Left colon (tissue), 2 donors: ENCODE results near the gene FLVCR1. TPM values are rescaled to one million over a fixed set of nuclear protein-coding genes. Genes with fewer than 3 reads are reported as not detected.
"Not testable (repeated sequence)": the region's sequence is repeated elsewhere in the genome, so short reads cannot be mapped to it uniquely, and the experiment has no call there.

Experiments used
- ATAC-seq: fragments of 200-7000 bp; cut with Tn5 transposase; one replicate; pipeline ENCODE4 v1.9.1; 2020; ENCODE audit warnings: mild to moderate bottlenecking, moderate library complexity
- DNase-seq, 2 donors: peaks; one replicate each; pipeline ENCODE4 v3.0.0-alpha.2; 2020
- intact Hi-C, 2 donors: fragments of 100-400 bp; cut with DNase I in 1 of 2; cut with micrococcal nuclease in 1 of 2; formaldehyde crosslinking; loops; one replicate each; pipeline versions ENCODE4 v1.11.2 to v1.14.0; 2022; cut with DNase I, micrococcal nuclease
- total RNA-seq, 2 donors: library from RNA; stranded (reverse); fragmentation: NEBNext Ultra II Directional; extraction: Animal tissue kit (Norgen Biotek cat#: 25700); gene quantifications; one replicate each; pipeline ENCODE4 v1.2.1, GENCODE V29; 2021
- donor health status: DM: no; HTN: no; CAD: no.
- donor health status: DM: yes; HTN: yes; CAD: no.

FLVCR1 gene
- total RNA-seq, 2 donors from 2014 or later: 10.9 to 14.2 TPM

DNA sequence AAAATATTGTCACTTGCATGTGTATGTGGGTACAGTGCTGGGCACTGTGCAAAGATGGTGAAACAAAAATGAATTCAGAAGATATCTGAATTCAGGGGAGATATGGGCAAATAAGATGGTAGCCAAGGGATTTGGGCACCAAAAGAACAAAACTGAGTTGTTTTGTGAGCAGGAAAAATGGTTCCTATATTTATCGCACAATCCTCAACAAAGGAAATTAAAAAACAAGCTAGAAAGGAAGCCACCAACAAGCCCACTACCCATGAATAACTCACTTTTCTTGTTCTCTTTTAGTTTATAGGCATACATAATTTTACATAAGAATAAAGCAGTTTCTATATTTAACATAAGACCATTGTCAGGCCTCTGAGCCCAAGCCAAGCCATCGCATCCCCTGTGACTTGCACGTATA, 51.6 kb downstream of the FLVCR1 start:
- intact Hi-C loops: no loop called here
- no peak for ATAC-seq
- DNase-seq: no peak

DNA sequence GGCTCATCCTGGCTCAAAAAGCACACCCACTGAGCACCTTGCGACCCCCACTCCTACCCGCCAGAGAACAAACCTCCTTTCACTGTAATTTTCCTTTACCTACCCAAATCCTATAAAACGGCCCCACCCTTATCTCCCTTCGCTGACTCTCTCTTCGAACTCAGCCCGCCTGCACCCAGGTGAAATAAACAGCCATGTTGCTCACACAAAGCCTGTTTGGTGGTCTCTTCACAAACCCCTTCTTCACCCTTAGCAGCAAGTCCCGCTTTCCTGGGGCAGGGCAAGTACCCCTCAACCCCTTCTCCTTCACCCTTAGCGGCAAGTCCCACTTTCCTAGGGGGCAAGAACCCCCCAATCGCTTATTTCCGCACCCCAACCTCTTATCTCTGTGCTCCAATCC, 52.1 kb downstream of the FLVCR1 start:
- ATAC-seq, DNase-seq, intact Hi-C loops: not testable (repeated sequence)

DNA sequence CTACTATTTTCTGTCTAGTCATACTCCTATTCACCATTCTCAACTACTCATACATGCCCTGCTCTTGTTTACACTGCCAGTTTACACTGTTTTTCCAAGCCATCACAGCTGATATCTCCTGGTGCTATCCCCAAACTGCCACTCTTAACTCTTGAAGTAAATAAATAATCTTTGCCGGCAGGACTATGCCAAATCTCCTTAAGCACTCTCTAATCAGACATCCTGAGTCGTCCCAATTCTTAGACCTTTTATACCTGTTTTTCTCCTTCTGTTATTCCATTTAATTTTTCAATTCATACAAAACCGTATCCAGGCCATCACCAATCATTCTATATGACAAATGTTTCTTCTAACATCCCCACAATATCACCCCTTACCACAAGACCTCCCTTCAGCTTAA, 55.6 kb downstream of the FLVCR1 start:
- not testable (repeated sequence) for DNase-seq

DNA sequence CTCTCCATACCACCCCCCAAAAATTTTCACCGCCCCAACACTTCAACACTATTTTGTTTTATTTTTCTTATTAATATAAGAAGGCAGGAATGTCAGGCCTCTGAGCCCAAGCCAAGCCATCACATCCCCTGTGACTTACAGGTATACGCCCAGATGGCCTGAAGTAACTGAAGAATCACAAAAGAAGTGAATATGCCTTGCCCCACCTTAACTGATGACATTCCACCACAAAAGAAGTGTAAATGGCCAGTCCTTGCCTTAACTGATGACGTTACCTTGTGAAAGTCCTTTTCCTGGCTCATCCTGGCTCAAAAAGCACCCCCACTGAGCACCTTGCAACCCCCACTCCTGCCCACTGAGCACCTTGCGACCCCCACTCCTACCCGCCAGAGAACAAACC, 56.0 kb downstream of the FLVCR1 start:
- ATAC-seq, DNase-seq, intact Hi-C loops: not testable (repeated sequence)

More for the DNA sequence above, 55.6 kb downstream of the FLVCR1 start:
- intact Hi-C loops, ATAC-seq: not testable (repeated sequence)

DNA sequence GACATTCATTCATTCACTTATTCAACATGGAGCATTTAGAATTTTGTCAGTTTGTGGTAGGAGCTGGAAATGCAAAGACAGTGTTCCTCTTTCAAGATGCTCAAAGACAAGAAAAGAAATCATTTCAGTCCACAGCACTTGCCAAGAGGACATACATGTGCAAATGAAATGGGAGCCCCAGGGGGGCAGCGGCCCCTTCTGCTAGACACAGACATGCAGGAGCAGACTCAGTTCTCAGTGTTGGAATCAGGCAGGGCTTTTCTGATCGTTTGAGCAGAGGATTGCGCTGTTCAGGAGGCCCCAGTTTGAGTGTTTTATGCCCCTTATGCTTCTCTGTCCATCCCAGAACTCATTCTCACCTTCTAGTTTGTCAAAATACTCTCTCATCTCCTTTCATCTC, 56.7 kb downstream of the FLVCR1 start:
- intact Hi-C loops: no loop called here
- ATAC-seq (no peak), DNase-seq (no peak)

DNA sequence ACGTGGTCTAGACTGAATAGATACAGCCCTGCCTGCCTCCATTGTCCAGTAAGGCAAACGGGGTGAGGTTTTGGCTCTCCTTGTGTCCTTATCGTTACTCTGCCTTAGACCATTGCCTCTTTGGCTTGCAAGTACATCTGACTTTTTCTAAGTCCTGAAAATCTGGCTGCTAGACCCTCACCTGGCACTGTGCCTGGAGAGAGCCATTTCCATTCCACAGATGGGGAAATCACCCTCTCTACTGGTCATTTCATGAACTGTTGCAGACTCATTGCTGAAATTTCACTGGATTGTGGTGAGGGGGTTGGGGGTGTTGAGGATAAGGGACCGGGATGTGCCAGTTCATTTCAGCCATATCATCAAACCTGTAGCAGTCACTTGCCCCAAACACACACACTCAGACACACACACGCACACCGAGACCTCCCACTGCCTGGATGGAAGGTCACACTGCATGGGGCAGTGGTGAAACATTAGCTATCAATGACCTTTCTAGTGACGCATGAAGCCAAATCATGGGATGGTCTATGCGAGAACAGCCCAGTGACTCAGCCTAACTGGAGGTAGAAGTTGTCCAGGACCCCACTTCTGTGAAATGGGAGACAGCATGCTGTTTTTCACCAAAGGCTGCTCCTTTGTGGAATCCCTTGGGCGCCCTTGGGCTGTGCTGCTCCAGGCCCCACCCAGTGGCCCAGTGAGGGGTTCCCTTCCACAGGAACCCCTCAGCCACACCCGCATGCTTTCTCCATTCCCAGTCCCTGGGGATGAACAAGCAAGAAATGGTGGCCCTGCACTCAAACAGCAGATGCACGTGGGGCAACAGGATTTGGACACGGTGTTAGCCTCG, 57.4 kb downstream of the FLVCR1 start:
- no peak for ATAC-seq
- intact Hi-C loops: no loop called here
- DNase-seq: peak in 1 of 2 donors; percentile 18

DNA sequence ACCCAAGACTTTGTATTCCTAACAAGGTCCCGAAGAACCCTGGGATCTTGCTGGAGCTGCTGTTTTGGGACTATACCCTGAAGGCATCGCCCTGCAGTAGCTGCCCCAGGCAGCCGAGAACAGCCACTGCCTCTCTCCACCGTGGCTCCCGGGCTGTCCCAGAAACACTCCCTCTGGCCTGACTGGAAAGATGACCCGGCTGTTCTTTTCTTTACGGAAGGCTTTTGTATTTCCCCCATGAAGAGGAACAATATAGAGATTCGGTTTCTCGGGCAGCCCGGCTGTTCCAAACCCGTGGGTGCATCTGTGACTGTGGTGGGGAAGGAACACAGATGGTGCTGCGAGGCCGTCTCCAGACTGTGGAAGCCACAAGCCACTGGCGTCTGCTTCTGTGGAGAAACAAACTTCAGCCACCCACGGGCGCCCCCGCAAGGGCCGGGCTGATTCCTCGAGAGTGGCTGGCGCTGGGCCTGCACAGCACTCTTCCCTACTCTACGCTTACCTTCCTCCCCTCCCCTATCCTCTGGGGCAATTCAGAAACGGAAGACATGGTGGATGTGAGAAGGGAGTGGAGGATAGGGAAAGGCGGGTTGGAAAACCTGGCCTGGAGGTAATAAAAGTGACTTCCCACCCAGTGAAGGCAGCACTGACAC, 58.5 kb downstream of the FLVCR1 start:
- peak; percentile 76 for ATAC-seq
- intact Hi-C loops: no loop called here
- peak in 1 of 2 donors; percentile 26 for DNase-seq

DNA sequence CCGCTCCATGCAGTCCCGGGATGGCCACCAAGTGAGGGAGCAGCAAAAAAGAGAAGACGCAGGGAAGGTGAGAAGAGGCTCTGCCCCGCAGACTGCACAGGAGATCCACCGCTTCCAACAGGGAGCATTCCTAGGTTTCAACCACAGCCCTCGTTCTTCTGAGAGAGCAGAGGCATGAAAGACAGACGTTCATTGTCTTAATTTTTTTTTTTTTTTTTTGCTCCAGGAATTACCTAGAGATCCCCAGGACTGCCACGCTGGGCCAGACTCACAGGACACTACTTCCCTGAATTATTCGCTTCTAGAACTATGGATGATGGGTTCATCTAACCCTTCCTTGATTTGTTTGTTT, 59.0 kb downstream of the FLVCR1 start:
- intact Hi-C loops: no loop called here
- no peak for ATAC-seq
- DNase-seq: no peak

DNA sequence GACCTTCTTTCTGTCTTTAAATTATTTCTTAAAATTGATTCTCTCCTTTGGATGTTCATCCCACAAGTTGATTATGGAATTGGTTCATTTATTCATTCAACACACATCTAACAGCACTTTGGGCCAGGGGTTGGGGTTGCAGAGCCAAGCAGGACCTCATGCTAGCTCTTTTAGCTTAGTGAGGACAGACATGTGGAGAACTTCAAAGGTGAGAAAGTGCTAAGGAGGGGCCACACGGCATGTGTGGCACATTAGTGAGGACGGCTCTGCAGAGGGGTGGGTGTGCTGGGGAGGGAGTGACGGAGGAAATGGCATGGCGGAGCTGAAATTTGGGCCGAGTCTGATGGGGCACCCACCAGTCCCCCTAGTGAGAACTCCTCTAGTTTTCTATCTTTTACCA, 59.8 kb downstream of the FLVCR1 start:
- intact Hi-C loops: no loop called here
- ATAC-seq: no peak
- DNase-seq: no peak

DNA sequence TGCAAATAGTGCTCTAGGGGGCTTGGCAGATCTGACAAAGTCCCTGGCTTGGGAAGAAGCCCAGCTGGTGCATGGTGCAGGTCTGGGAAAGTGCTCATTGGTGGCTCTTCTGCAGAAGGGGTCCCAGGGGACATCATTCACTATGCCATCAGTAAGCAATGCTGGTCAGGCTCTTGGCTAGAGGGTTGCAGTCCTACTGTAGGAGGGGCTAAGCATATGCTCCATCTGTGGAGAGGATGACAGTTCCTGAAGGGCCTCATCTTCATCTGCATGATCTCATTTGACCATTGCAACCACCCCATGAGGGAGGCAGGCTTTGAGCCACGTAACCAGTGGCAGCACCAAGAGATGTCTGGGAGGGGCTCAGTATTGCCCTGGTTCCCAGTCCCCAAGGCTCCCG, 60.7 kb downstream of the FLVCR1 start:
- DNase-seq: no peak
- no peak for ATAC-seq
- intact Hi-C loops: no loop called here

DNA sequence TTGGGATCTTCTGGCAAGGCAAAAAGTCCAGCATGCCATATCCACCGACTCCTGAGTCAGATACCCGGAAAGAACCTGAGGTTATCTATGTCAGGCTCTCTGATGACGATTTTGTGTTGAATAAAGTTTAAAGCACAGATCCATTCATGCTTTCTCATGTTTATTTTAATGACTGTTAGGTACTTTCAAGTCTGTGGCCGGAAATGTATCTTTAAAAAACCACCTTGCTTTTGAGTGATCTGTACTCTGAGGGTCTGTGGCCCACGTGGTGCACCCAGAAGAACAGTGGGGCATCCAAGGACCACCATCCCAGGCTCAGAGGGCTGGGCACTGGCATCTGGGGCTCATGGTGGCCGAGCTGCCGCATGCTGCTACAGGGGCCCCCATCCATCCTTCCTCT, 62.2 kb downstream of the FLVCR1 start:
- DNase-seq (no peak), ATAC-seq (no peak)
- intact Hi-C loops: no loop called here

DNA sequence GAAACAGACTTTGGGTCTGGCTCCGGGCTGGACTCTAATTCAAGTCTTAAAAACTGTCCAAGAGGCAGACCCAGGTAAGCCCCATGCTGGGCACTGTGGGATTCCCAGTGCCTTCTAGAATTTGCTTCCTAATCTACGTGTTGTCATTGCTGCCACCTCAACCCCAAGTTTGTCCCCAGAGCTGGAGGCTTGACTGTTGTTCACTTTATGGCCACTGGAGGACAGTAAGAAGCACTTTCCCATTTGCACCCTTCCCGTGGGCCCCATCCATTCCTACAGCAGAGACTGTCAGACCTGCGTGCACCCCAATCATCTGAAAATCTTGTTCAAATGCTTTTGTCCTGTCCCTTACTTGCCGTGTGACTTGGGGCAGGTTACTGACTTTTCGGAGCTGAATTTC, 62.8 kb downstream of the FLVCR1 start:
- DNase-seq: no peak
- intact Hi-C loops: no loop called here
- no peak for ATAC-seq

DNA sequence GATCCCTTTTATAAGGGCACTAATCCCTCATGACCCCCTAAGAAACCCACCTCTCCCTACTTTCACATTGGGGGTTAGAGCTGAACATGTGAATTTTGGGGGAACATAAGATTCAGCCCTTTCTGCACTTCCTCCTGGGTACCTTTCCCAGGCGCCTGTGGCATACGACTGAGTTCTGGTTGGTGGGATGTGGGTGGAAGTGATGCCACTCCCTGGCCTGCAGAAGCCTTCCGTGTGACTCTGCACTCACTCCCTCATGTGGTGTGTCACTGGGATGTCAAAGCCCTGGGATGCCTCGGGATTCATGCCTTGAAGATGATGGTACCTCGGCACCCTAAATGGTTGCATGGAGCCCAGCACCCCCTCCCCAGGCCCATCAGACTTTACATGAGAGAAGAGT, 63.9 kb downstream of the FLVCR1 start:
- ATAC-seq (no peak), DNase-seq (no peak)
- intact Hi-C loops: no loop called here

DNA sequence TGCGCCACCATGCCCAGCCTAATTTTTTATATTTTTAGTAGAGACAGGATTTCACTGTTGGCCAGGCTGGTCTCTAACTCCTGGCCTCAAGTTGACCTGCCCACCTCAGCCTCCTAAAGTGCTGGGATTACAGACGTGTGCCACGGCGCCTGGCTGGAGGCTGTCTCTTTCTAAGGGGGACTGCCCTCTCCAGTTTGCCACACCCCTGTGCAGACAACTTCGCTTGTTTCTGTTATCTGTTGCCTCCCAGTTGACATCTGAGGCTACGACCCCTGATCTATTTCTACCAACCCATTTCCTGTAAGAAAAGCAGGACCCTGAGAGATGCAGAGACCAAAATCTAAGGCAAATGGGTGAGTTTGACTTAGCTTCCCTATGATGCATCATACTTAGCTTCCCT, 68.3 kb downstream of the FLVCR1 start:
- no peak for DNase-seq
- no peak for ATAC-seq
- intact Hi-C loops: no loop called here

DNA sequence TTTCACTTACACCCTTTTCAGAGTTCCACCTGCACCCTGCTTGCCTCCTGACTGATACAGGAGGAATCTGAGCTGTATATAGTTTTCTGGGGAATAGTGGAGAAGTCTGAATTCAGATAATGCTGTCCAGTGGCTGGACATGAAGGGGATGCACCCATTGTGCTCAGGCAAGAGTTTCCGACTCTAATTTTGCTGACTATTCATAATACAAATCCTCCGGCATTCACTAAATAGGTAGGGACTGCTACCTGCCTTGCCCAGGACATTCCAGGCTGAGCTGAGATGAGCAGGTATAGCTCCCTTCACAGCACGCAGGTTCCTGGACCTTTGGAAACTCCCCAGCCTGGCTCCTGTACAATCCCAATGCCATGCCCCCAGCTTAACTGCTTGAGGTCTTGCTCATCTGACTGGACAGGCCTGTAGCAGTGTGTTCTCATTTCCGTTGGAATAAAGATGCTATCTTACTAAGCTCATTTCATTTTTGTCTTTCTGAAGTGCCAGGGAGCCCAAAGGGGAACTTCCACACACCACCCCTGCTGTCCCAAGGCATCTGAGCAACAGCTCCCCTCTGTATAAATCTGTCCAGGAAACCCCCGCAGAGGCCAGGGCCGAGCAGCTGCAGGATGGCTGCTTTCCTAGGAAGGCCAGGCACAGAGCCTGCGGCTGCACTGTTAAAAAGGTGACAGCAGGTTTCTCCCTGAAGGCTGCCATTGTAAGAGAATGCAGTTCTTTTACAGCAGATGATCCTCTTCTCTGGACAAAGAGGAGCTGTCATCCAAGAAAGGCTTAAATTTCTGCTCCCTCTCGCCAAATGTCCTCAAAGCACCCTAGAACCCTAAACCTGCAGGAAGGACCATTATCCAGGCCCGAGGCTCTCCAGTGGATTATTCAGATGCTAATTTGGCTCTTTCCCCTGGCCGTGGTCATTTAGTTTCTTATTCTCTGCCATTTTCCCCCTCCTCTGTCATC, 70.5 kb downstream of the FLVCR1 start:
- intact Hi-C loops: no loop called here
- ATAC-seq (no peak), DNase-seq (no peak)

DNA sequence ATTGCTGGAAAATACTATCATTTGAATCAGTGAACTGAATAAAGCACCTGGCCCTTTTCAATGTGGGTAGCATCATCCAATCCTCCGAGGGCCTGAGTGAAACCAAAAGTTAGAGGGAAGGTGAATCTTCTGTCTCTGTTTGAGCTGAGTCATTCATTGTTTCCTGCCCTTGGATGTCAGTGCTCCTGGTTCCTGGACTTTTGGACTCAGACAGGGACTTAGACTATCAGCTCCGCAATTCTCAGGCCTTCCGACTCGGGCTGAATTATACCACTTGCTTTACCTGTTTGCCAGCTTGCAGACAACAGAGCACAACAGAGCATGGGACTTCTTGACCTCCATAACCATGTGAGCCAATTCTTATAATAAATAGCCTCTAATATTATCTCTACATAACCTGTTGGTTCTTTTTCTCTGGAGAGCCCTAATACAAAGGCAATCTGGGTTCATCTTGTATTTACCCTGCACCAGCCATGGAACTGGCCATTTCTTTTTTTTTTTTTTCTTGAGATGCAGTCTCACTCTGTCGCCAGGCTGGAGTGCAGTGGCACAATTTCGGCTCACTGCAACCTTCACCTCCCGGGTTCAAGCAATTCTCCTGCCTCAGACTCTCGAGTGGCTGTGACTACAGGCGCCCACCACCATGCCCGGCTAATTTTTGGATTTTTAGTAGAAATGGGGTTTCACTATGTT, 73.1 kb downstream of the FLVCR1 start:
- DNase-seq (no peak), ATAC-seq (peak; percentile 94)
- intact Hi-C loops: no loop called here

DNA sequence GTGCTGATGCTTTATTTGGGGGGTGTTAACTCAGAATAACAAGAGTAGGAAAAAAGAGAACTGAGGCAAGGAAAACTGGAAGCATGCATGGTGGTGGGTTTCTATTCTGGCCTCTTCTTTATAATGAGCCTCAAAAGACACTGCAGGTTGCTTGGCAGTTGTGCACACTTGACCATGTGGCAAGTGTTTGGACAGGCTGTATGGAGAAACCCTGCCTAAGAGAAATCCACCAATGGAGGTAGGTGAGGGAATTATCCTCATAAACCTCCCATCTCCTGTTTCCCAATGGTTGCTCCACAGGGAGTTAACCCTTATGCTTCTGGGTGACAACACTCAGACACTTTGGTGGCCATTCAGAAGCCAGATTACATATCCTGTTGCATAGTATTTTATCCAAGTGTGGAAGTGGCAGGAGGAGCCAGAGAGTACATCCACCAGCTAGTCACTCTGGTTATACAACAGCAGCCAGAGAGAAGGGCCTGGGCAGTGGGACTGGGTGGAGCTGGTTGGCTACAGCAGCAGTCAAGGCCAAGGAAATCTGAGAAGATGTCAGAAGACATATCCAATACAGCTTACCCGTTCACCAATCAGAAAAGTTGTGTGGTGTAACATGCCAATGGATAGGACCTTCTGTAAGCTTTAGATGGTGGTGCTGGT, 75.9 kb downstream of the FLVCR1 start:
- DNase-seq (no peak), ATAC-seq (no peak)
- intact Hi-C loops: no loop called here

DNA sequence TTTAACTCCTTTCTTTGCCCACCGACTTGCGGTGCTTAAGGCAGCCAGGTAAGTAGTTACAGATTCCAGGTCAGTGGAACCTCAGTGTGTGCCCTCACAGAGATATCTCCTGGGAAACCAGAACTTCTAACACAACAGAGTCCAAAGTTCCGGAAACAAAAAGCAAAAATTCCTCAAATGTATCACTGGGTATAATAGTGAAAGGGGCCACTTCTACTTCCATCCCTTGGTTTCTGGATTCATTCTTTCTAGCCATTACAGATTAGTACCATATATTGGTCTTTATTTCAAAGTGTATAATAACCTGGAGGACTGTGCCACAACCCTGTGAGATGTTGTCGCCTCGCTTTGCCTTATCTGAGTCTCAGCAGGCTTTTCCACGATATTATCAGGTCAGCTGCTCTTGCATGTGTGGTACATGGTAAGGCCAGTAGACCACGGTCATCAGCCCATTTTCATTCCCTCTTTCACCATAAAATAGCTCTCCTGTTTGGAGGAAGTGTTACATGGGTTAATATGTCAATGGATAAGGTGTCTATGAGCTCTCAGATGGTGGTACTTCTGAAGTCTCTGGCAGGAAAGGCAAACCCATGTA, 77.4 kb downstream of the FLVCR1 start:
- no peak for ATAC-seq
- no peak for DNase-seq
- intact Hi-C loops: no loop called here
